Keratinocyte (primary cell): ENCODE measurements around the gene IL17D. TPM values are rescaled to one million over a fixed set of nuclear protein-coding genes. Genes with fewer than 3 reads are reported as not detected.
A peak's percentile ranks its signal among the peaks of the same experiment; 100 is the strongest.

Experiments
- DNase-seq: peaks from one replicate; pipeline ENCODE4 v3.0.0-alpha.2; 2011; ENCODE audit warnings: low read depth, missing footprints, low spot score
- FAIRE-seq: peaks from 2 replicates; lab custom pipeline; 2011; peaks lifted over from hg19 to GRCh38; lab: Jason Lieb, UNC
- H2AFZ ChIP-seq: 2 replicates; pipeline ENCODE4 v1.6.0; 2012; ENCODE audit warnings: low read length, control low read depth, inconsistent platforms; ENCODE audit not compliant: control insufficient read depth
- H3K27ac ChIP-seq: 2 replicates; pipeline ENCODE4 v1.5.1; 2011; ENCODE audit warnings: low read length; ENCODE audit not compliant: control insufficient read depth, insufficient read depth
- H3K27me3 ChIP-seq: 3 replicates; pipeline ENCODE4 v1.6.0; 2011; ENCODE audit warnings: low read length; ENCODE audit not compliant: control insufficient read depth, insufficient read depth; ENCODE audit errors: extremely low read depth
- H3K36me3 ChIP-seq, 2 experiments: 2 replicates in 1 of 2; 3 replicates in 1 of 2; pipeline ENCODE4 v1.5.1; 2011; ENCODE audit warnings: low read length in 2 of 2, mild to moderate bottlenecking in 1 of 2; ENCODE audit not compliant: control insufficient read depth in 2 of 2, insufficient read depth in 2 of 2; ENCODE audit errors: extremely low read depth in 1 of 2
- H3K4me1 ChIP-seq: 3 replicates; pipeline ENCODE4 v1.5.1; 2011; ENCODE audit warnings: low read length; ENCODE audit not compliant: control insufficient read depth, insufficient read depth; ENCODE audit errors: extremely low read depth
- H3K4me2 ChIP-seq: 3 replicates; pipeline ENCODE4 v1.6.0; 2011; ENCODE audit warnings: low read depth, low read length; ENCODE audit not compliant: control insufficient read depth, insufficient read depth; ENCODE audit errors: extremely low read depth
- H3K4me3 ChIP-seq, 3 experiments: fragments of 200-600 bp in 1 of 3; sonication (generic) in 1 of 3; 2 replicates in 2 of 3; 3 replicates in 1 of 3; pipeline ENCODE4 v1.5.1; 2011 to 2016; ENCODE audit warnings: low read length in 3 of 3, mild to moderate bottlenecking in 3 of 3, control low read depth in 2 of 3, inconsistent platforms in 1 of 3, low read depth in 1 of 3, mixed read lengths in 1 of 3, mixed run types in 1 of 3, moderate library complexity in 1 of 3; ENCODE audit not compliant: control insufficient read depth in 2 of 3, insufficient read depth in 2 of 3; ENCODE audit errors: extremely low read depth in 1 of 3
- H3K79me2 ChIP-seq: 2 replicates; pipeline ENCODE4 v1.6.0; 2012; ENCODE audit warnings: low read length; ENCODE audit not compliant: control insufficient read depth, insufficient read depth
- H3K9ac ChIP-seq: 3 replicates; pipeline ENCODE4 v1.6.0; 2011; ENCODE audit warnings: low read length; ENCODE audit not compliant: control insufficient read depth, insufficient read depth; ENCODE audit errors: extremely low read depth
- H3K9me1 ChIP-seq: 3 replicates; pipeline ENCODE4 v1.6.0; 2011; ENCODE audit warnings: low read length; ENCODE audit not compliant: control insufficient read depth, insufficient read depth; ENCODE audit errors: extremely low read depth
- H3K9me3 ChIP-seq: 2 replicates; pipeline ENCODE4 v1.5.1; 2012; ENCODE audit warnings: low read depth, low read length; ENCODE audit not compliant: control insufficient read depth
- H4K20me1 ChIP-seq: 3 replicates; pipeline ENCODE4 v1.6.0; 2011; ENCODE audit warnings: low read length; ENCODE audit not compliant: control insufficient read depth, insufficient read depth; ENCODE audit errors: extremely low read depth
- EZH2 ChIP-seq: IDR thresholded peaks from one replicate; pipeline ENCODE4 v1.6.1; 2012; ENCODE audit warnings: inconsistent platforms, mild to moderate bottlenecking, low read length, moderate library complexity
- dilution Hi-C: fragments of 300-500 bp; cut with MboI; formaldehyde crosslinking; loops from one replicate; pipeline ENCODE4 v1.7.0; 2020; ENCODE audit warnings: low sequenced_read_pairs; ENCODE audit not compliant: extremely low pct_ligation_motif_present
- polyA plus RNA-seq, 5 experiments: library from polyadenylated mRNA; depleted of rRNA in 3 of 5; stranded (reverse) in 3 of 5; stranded (forward) in 1 of 5; unstranded in 1 of 5; fragments of >200 nt; gene quantifications; 1 replicate in 1 of 5; 2 replicates in 3 of 5; 3 replicates in 1 of 5; pipeline versions ENCODE4 v1.2.1 to v1.2.3, GENCODE V29; 2011 to 2012; ENCODE audit warnings: missing spikeins in 2 of 5, low read depth in 1 of 5, low replicate concordance in 1 of 5
- TF ChIP-seq, protein P1 (sequence below), 3 experiments: IDR thresholded peaks in 1 of 3; conservative IDR thresholded peaks in 1 of 3; optimal IDR thresholded peaks in 1 of 3; 2 replicates in 2 of 3; 3 replicates in 1 of 3; pipeline versions ENCODE3 to v1.5.1; 2011; ENCODE audit warnings: low read length in 3 of 3, mild to moderate bottlenecking in 3 of 3, moderate library complexity in 2 of 3, control low read depth in 1 of 3, inconsistent platforms in 1 of 3; ENCODE audit not compliant: insufficient read depth in 2 of 3; ENCODE audit errors: extremely low read depth in 1 of 3

IL17D gene
- polyA plus RNA-seq, 1 donor (not counting 4 experiments of a cell fraction or from before 2014, with no cell fraction given), result 0.09 TPM

DNA sequence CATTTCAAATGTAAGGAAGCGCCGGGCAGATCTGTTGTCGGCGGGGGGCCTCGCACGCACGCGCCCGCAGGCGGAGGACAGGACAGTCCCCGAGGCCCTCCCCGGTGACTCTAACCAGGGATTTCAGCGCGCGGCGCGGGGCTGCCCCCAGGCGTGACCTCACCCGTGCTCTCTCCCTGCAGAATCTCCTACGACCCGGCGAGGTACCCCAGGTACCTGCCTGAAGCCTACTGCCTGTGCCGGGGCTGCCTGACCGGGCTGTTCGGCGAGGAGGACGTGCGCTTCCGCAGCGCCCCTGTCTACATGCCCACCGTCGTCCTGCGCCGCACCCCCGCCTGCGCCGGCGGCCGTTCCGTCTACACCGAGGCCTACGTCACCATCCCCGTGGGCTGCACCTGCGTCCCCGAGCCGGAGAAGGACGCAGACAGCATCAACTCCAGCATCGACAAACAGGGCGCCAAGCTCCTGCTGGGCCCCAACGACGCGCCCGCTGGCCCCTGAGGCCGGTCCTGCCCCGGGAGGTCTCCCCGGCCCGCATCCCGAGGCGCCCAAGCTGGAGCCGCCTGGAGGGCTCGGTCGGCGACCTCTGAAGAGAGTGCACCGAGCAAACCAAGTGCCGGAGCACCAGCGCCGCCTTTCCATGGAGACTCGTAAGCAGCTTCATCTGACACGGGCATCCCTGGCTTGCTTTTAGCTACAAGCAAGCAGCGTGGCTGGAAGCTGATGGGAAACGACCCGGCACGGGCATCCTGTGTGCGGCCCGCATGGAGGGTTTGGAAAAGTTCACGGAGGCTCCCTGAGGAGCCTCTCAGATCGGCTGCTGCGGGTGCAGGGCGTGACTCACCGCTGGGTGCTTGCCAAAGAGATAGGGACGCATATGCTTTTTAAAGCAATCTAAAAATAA is 18.2 kb downstream of the IL17D start:
- peak overlapping the region; percentile 20 to 54 (median 53) for H3K4me3 ChIP-seq
- H4K20me1 ChIP-seq, result no peaks in the 10 kb centered on the region
- TF ChIP-seq, protein P1, sequence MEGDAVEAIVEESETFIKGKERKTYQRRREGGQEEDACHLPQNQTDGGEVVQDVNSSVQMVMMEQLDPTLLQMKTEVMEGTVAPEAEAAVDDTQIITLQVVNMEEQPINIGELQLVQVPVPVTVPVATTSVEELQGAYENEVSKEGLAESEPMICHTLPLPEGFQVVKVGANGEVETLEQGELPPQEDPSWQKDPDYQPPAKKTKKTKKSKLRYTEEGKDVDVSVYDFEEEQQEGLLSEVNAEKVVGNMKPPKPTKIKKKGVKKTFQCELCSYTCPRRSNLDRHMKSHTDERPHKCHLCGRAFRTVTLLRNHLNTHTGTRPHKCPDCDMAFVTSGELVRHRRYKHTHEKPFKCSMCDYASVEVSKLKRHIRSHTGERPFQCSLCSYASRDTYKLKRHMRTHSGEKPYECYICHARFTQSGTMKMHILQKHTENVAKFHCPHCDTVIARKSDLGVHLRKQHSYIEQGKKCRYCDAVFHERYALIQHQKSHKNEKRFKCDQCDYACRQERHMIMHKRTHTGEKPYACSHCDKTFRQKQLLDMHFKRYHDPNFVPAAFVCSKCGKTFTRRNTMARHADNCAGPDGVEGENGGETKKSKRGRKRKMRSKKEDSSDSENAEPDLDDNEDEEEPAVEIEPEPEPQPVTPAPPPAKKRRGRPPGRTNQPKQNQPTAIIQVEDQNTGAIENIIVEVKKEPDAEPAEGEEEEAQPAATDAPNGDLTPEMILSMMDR (optimal IDR thresholded peaks at IDR 0.05 in 1 of 3, IDR thresholded peaks at IDR 0.05 in 1 of 3, conservative IDR thresholded peaks at IDR 0.05 in 1 of 3; ENCODE audit: extremely low read depth in 1 of 3, insufficient read depth in 2 of 3, low read length in 3 of 3), result no peak
- peak; percentile 56 for TF ChIP-seq EZH2
- peaks cover 22% of the 10 kb centered on the region for H3K27me3 ChIP-seq
- dilution Hi-C loops, result no loop called here
- H3K4me2 ChIP-seq, result peak overlapping the region; percentile 86
- H3K4me1 ChIP-seq, result peaks cover 4% of the 10 kb centered on the region
- no peak for DNase-seq
- no peak overlapping the region for H3K27ac ChIP-seq
- FAIRE-seq, result no peak
- no peaks in the 10 kb centered on the region for H3K79me2 ChIP-seq
- H3K9me3 ChIP-seq, result no peaks in the 10 kb centered on the region
- peak overlapping the region; percentile 22 for H3K9ac ChIP-seq
- no peaks in the 10 kb centered on the region for H3K9me1 ChIP-seq
- H2AFZ ChIP-seq, result peak overlapping the region; percentile 63
- no peaks in the 10 kb centered on the region for H3K36me3 ChIP-seq

DNA sequence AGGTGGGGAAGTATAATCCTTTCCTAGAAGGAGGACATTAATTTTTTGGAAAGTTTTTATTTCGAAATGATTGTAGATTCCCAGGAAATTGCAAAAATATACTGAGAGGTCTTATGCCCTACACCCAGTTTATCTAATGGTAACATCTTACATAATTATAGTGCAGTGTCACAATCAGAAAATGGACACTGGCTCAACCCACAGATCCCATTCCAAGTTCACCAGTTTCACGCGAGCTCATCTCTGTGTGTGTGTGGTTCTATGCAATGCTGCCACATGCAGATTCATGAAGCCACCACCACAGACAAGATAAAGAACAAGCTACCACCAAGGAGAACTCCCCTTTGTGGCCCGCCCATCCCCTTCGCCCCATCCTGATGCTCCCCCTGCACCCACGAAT is 24.4 kb downstream of the IL17D start:
- dilution Hi-C loops, result no loop called here
- no peaks in the 10 kb centered on the region for H4K20me1 ChIP-seq
- no peak overlapping the region for H2AFZ ChIP-seq
- H3K4me3 ChIP-seq, result no peak overlapping the region
- no peak overlapping the region for H3K4me2 ChIP-seq
- H3K4me1 ChIP-seq, result no peaks in the 10 kb centered on the region
- H3K9ac ChIP-seq, result no peak overlapping the region
- no peaks in the 10 kb centered on the region for H3K36me3 ChIP-seq
- no peak for DNase-seq
- H3K9me1 ChIP-seq, result no peaks in the 10 kb centered on the region
- no peak overlapping the region for H3K27ac ChIP-seq
- no peaks in the 10 kb centered on the region for H3K79me2 ChIP-seq
- FAIRE-seq, result no peak
- H3K9me3 ChIP-seq, result no peaks in the 10 kb centered on the region
- H3K27me3 ChIP-seq, result no peaks in the 10 kb centered on the region
- no peak for TF ChIP-seq EZH2
- TF ChIP-seq, protein P1 (optimal IDR thresholded peaks at IDR 0.05 in 1 of 3, IDR thresholded peaks at IDR 0.05 in 1 of 3, conservative IDR thresholded peaks at IDR 0.05 in 1 of 3; ENCODE audit: extremely low read depth in 1 of 3, insufficient read depth in 2 of 3, low read length in 3 of 3), result no peak
